ENCODE data around the gene PFN4.
"Not testable (repeated sequence)": the region's sequence is repeated elsewhere in the genome, so short reads cannot be mapped to it uniquely, and the experiment has no call there.

The PFN4 gene

DNA sequence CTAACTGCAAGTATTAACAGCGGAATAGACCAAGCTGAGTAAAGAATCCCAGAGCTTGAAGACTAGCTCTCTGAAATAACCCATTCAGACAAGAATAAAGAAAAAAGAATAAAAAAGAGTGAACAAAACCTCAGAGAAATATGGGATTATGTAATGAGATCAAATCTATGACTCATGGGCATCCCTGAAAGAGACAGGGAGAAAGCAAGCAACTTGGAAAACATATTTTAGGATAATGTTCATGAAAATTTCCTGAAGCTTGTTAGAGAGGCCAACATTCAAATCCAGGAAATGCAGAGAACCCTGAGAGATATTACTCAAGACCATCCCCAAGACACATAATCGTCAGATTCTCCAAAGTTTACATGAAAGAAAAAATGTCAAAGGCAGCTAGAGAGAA lies 17.3 kb downstream of the PFN4 start:
- in situ Hi-C loops (cut with MboI; ENCODE audit: low pct_unique_long_range_greater_than_20kb, low sequenced_read_pairs, unreplicated experiment) = no loop called here
- DNase-seq (ENCODE audit: low spot score) = no peak
- TF ChIP-seq, protein P1, sequence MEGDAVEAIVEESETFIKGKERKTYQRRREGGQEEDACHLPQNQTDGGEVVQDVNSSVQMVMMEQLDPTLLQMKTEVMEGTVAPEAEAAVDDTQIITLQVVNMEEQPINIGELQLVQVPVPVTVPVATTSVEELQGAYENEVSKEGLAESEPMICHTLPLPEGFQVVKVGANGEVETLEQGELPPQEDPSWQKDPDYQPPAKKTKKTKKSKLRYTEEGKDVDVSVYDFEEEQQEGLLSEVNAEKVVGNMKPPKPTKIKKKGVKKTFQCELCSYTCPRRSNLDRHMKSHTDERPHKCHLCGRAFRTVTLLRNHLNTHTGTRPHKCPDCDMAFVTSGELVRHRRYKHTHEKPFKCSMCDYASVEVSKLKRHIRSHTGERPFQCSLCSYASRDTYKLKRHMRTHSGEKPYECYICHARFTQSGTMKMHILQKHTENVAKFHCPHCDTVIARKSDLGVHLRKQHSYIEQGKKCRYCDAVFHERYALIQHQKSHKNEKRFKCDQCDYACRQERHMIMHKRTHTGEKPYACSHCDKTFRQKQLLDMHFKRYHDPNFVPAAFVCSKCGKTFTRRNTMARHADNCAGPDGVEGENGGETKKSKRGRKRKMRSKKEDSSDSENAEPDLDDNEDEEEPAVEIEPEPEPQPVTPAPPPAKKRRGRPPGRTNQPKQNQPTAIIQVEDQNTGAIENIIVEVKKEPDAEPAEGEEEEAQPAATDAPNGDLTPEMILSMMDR (IDR thresholded peaks at IDR 0.05; ENCODE audit: extremely low read depth, insufficient read depth, missing control alignments) = no peak

DNA sequence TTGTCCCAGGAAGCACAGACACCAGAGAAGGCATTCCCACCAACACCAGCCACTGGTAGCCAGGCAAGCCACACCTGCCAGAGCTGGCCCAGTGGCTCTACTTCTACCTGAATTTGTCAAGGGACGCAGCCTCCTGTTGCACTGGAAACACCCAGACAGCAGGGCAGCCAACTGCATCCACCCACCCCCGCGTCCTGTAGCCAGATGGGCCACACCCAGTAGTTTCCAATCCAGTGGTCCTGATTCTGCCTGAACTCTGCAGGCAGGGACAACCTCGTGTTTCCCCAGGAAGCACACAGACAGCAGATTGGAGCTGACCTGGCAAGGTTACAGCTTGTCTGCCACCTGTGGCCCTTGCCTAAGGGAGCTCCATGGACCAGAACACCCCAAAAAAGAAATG lies 18.2 kb downstream of the PFN4 start:
- TF ChIP-seq, protein P1 (IDR thresholded peaks at IDR 0.05; ENCODE audit: extremely low read depth, insufficient read depth, missing control alignments) = no peak
- DNase-seq (ENCODE audit: low spot score) = no peak

DNA sequence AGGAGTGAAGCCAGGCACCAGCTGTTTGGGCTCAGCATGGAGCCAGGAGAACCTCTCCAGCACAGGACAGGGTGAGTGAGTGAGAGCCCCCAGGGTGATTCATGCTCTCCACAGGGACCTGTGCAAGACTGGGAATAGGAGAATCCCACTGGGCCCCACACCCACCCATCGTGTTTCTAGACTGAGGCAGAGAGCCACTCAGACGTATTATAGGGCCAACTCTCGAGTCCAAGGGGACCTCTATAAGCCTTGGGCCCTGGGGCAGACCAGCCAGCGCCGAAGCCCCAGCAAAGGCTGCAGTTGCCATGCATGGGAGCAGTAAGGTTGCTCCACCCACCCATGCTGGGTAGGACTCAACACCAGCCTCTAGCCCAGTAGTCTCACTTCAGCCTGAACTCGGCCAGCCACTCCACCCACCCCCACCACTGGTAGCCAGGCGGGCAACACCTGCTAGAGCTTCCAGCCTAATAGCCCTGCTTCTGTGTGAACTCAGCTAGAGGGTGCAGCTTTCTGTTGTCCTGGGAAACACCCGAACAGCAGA lies 19.0 kb downstream of the PFN4 start:
- DNase-seq (ENCODE audit: low spot score) = no peak
- in situ Hi-C loops (cut with MboI; ENCODE audit: low pct_unique_long_range_greater_than_20kb, low sequenced_read_pairs, unreplicated experiment) = no loop called here
- TF ChIP-seq, protein P1 (IDR thresholded peaks at IDR 0.05; ENCODE audit: extremely low read depth, insufficient read depth, missing control alignments) = no peak

More for the DNA sequence above, 18.2 kb downstream of the PFN4 start:
- in situ Hi-C loops (cut with MboI; ENCODE audit: low pct_unique_long_range_greater_than_20kb, low sequenced_read_pairs, unreplicated experiment) = no loop called here

- TF ChIP-seq, protein P1 (IDR thresholded peaks at IDR 0.05; ENCODE audit: extremely low read depth, insufficient read depth, missing control alignments) = no peak
- in situ Hi-C loops (cut with MboI; ENCODE audit: low pct_unique_long_range_greater_than_20kb, low sequenced_read_pairs, unreplicated experiment) = no loop called here
- no peak for DNase-seq (ENCODE audit: low spot score)
Measured at GRCh38 chr2:24102677-24103076, 20.5 kb downstream of the PFN4 start.

DNA sequence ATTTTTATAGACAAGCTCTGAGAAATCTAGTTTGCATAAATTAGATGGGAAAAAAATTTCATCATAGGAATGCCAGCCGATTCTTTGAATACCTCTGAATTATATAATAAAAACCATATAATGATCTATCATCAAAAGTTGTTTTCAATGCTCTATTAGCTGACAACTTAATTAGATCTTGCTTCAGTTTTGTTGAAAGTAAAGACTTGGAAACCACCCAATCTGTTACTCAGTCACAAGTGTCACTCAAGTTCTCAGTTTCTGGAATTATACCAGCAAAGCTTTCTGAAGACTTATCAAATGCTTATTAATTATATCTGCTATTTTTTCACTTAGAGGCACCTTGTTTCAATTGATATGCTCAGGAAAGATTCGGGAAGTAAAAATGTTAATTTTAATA lies 21.1 kb downstream of the PFN4 start:
- TF ChIP-seq, protein P1 (IDR thresholded peaks at IDR 0.05; ENCODE audit: extremely low read depth, insufficient read depth, missing control alignments) = no peak
- DNase-seq (ENCODE audit: low spot score) = no peak
- in situ Hi-C loops (cut with MboI; ENCODE audit: low pct_unique_long_range_greater_than_20kb, low sequenced_read_pairs, unreplicated experiment) = no loop called here

GRCh38 chr2:24100732-24101131 lies 22.4 kb downstream of the PFN4 start:
- DNase-seq (ENCODE audit: low spot score); in situ Hi-C loops (cut with MboI; ENCODE audit: low pct_unique_long_range_greater_than_20kb, low sequenced_read_pairs, unreplicated experiment): not testable (repeated sequence)

DNA sequence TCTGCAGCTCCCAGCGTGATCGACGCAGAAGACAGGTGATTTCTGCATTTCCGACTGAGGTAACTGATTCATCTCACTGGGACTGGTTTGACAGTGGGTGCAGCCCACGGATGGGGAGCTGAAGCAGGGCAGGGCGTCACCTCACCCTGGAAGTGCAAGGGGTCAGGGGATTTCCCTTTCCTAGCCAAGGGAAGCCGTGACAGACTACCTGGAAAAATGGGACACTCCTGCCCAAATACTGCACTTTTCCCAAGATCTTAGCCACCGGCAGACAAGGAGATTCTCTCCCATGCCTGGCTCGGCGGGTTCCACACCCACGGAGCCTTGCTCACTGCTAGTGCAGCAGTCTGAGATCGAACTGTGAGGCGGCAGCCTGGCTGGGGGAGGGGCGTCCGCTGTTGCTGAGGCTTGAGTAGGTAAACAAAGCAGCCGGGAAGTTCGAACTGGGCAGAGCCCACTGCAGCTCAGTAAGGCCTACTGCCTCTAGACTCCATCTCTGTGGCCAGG lies 27.9 kb downstream of the PFN4 start:
- DNase-seq (ENCODE audit: low spot score); in situ Hi-C loops (cut with MboI; ENCODE audit: low pct_unique_long_range_greater_than_20kb, low sequenced_read_pairs, unreplicated experiment): not testable (repeated sequence)

GRCh38 chr2:24093270-24093669 lies 29.9 kb downstream of the PFN4 start:
- DNase-seq (ENCODE audit: low spot score); in situ Hi-C loops (cut with MboI; ENCODE audit: low pct_unique_long_range_greater_than_20kb, low sequenced_read_pairs, unreplicated experiment): not testable (repeated sequence)

Data from GM13977 (cell line).